Measurements from ENCODE around the gene PPP6R3.

Gene PPP6R3

DNA sequence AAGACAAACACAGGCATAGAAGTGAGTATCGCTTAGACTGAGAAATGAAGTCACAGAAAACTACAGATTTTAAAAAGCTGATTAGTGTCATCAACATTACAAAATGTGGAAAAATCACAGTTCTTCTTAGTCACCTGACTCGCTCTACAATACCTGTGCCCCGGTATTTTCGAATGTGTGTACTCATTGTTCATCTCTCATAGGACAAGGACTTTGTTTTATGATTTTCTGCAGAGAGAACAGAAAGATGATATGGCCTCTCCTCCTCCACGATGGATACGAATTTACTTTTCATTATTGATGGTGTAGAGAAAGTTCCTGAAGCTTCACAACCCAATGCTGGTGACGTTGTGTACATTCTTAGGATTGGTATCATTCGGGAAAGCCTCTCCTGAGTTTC lies 194.4 kb downstream of the PPP6R3 start:
- no peak for DNase-seq

DNA sequence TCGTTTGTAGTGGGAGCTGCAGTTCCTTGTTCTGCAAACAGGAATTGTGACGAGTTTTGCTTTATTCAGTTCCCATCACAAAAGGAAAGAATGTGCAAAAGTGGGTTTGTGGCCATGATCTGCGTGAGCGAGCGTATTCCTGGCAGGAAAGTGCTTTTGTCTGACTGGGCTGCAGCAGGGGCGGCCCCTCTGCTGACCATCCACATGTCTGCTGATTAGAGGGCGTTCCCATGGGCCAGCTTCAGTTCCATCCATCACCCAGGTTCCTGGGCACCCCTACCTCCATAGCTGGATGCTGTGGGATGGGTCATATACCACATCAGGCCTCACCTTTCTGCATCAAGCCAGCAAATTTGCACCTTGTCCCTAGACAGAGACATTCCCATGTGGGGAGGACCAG lies 194.9 kb downstream of the PPP6R3 start:
- DNase-seq: no peak

DNA sequence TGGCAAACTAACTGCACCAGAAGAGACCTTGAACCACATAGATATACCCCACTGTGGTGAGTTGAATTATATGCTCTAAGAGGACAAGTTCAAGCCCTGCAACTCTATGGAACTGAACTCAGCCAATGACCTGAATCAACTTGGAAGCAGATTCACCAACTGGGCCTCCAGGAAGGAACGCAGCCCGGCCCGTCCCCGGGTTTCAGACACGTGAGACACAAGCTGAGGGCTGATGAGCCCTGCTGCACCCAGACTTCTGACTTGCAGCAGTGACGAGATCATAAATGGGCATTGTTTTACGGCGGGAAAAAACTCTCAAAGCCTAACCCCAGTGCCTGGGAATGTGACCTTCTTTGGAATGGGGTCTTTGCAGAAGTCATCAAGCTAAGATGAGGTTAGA lies 195.3 kb downstream of the PPP6R3 start:
- no peak for DNase-seq

DNA sequence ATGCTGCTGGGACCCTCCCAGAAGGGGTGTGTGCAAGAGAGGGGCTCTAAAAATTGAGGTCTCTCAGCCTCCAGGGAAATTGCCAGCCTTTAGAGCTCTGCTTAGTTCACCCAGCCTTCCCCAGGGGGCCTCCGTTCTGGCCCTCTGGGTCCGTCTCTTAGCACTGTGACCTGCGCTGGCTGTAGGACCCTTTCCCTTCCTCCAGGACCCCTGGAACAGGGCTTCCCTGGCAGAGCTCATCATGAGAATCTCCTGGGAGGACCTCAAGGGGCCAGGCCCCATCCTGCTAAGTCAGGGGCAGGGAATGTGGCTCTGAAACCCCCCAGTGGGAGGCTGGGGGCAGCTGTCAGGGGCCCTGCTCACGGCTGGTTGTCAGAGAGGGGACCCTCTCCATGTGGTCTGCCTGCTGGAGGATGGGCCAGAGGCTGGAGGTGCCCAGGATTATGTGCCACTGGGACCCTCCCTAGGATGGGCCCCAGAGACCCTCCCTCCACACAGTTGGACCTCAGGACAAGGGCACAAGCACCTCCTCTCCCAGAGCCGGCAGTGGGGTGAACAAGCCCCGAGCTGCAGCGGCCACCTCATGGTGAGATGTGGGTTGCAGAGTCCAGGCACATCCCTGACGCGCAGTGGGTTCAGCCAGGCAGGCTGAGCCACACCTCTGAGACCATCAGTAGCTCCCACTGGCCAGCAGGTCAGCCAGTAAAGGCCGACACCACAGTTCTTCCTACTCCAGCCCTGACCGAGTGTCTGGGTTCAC lies 196.6 kb downstream of the PPP6R3 start:
- DNase-seq: no peak

DNA sequence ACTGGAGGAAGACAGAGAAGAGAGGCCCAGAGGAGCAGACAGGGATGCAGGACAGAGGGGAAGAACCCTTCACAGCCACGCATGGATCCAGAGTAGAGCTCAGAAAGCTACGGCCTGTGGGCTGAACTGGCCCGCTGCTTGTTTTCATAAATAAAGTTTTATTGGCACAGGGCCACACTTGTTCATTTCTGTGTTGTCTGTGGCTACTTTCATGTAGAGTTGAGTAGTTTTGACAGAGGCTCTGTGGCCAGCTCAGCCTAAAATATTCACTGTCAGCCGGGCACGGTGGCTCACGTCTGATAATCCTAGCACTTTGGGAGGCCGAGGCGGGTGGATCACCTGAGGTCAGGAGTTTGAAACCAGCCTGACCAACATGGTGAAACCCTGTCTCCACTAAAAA lies 197.5 kb downstream of the PPP6R3 start:
- DNase-seq: no peak

DNA sequence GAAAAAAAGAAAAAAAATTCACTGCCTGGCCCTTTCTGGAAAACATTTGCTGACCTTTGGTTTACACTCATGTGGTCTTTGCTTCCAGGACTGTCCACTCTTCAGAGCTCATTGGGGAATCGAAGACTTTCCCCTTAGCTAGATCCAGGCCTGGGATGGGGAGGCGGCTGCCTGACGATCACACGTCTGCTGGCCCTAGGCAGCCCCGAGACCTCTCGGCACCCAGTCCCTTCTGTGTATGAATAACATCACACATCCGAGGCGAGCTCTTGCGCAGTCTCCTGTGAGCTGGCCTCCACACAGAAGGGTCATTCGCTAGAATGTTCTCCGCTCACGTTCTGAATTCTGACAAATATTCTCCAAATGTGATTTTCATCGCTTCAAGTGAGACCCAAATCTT lies 198.1 kb downstream of the PPP6R3 start:
- no peak for DNase-seq

DNA sequence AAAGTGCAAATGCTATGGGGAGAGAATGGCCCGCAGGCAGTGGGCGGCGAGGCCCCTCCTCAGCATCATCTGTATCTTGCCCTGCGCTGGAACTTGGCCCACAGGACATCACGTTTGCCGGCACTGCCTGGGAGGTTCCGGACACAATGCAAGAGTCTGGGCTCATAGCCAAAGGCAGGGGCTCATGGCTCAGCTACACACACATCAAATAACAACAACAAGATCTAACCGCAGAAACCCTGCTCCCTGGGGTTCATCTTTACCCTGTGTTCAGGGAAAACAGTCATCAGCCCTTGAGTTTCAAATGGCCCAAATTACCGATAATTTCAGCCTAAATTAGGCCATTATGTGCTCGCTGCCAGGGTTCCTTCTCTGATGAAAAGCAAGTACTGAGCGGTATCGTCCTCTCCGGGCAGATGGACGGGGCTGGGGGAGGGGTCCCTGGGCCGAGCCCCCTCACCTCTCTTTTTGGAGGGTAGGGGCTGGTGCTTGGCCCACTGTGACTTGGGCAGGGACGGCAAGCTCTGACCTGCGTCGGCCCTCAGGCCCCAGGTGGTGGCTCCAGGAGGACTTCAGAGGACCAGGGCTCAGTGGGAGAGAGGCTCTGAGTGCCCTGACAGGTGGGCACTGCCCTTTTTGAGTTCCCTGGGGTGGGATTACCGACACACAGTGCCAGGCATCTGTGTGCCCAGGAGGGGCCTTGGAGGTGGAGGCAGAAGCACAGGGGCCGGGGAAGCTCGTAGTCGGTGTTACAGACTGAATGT lies 198.8 kb downstream of the PPP6R3 start:
- DNase-seq: peak; percentile 64

DNA sequence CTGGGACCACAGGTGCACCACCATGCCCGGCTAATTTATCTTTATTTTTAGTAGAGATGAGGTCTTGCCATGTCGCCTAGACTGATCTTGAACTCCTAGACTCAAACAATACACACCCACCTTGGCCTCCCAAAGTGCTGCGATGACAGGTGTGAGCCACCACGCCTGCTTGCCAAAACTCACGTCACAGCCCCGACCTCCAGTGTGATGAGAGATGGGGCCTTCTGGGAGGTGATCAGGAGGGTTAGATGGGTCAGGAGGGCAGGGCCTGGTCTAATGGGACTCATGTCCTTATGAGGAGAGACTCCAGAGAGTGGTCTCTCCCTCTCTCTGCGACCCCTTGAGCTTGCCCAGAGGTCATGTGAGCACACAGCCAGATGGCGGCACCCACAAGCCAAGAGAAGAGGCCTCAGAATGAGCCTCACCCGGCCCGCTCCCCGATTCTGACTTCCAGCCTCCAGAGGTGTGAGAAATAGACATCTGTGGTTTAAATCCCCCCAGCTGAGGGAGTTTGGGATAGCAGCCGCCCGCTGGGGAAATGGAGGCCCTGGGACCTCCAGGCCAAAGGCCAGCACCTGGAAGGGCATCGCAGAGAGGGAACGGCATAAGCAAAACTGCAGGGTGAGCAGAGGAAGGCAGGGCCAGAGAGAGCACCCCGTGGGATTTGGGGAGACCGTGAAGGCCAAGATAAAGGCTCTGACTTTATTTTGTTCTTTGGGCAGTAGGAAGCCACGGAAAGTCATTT lies 199.7 kb downstream of the PPP6R3 start:
- no peak for DNase-seq

DNA sequence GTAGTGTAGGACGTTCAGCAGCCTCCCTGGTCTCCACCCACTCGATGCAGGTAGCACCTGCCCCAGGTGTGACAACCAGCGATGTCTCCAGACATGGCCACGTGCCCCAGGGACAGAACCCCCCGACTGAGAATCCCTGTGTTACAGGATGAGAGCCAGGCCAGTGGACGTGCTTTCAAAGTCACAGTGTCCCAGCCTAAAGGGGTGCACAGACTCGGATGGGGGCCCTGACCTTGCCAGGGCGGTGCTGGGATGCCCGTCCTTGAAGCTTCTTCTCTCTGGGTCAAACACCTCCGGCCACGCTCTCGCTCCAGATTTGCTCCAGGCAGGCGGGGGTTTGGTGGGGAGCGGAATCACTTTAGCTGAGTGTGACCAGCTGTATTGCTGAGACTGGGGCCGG lies 200.5 kb downstream of the PPP6R3 start:
- DNase-seq: no peak

DNA sequence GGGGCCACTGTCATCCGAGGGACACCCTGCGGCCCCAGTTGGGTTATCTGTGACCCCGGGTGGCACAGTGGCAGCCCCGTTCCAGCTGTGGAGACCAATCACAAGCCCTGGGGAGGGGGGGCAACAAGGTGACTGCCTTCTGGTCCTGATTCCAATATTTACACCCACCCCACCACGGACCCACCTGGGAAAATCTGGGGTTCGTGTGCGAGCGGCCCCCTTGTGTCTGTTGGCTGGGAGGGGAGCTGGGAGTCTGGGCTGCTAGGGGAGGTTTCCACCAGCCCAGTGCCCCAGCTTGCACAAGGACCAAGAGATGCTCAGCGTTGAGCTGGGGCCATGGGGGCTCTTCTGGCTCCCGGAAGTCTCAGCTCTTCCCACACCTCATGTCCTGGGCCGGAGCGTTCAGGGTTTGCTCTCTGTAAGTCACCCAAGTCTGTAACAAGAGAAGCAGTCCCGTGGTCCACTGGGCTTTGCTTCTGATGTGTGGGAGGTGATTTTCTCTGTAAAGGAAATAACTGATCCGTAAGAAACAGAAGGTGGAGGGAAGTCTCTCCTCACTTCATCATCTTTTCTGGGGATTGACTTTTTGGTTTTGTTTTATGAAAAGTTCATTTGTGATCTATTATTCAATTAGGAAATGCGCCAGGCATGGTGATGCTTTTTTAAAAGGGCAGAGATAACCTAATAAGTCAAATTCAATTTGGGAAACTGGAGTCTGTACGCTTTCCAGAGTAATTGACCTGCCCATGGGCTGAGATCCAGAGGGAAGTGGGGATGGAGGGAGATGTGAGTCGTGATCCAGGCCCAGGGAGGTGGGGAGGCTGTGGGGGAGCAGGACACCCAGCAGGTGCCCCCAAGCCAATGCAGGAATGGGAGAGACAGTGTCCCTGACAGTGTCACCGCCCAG lies 201.4 kb downstream of the PPP6R3 start:
- no peak for DNase-seq

DNA sequence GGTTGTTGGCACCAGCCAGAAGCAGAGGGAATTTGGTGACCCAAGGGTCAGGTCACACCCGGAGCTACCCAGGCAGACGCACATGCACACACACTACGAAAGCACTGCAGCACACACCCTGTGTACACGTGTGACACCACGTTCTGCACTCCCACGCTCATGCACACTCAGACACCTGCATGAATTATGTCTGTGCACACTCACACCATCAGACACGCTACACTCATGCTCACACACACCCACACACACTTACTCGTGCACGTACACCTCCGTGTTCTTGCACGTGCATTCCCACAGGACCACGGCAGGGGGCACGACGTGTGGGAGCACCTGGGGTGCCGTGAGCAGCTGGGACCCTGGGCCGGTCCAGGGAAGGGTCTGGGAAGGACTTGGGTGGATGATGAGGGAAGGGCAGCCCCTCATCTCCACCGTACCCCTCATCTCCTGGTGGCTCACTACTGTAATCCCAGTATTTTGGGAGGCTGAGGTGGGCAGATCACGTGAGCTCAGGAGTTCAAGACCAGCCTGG lies 203.0 kb downstream of the PPP6R3 start:
- DNase-seq: no peak

DNA sequence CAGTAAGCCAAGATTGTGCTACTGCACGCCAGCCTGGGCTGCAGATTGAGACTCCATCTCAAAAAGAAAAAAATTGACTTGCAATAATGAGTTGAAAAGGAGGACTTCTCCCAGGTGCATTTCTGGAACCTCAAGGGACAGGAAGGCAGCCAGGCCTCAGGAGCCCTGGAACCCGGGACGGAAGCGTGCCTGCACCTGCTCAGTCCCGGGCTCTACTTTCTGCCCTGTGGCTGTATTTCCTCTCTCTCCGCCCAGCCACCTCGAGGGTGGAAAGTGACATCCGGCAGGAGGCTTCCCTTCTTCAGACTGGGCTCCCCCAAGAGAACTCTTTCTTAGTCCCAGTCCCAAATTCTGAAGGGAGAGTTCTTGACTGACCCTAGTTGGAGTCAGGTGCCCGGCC lies 203.6 kb downstream of the PPP6R3 start:
- no peak for DNase-seq

DNA sequence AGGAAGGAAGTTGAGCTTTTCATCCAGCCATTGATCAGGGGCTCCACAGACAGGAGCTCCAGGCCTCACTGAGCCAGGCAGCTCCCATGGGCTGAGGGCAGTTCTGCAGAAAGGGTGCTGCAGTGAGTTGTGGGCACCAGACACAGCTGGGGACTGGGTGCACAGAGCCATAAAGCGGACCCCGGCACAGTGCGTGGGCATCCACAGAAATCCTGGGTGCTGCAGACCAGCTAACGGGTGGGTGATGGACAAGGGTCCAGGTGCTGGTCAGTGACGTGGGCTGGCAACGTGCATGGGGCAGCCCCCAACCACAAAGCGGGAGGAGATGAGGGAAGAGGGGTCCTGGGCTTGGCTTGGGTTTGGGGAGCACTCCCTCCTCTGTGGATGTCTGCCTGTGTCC lies 204.4 kb downstream of the PPP6R3 start:
- no peak for DNase-seq
